ENCODE results near the gene IFI30.

IFI30 gene

GRCh38 chr19:18131841-18132596 lies 41.6 kb upstream of the IFI30 start:
- peaks cover 4 to 58% (median 38%) of the 10 kb centered on the region in 4 experiments for H3K36me3 ChIP-seq (ENCODE audit: control insufficient read depth in 4 of 4, insufficient read depth in 4 of 4, low read length in 3 of 4)
- POLR2A ChIA-PET = no interaction called here
- no peak for DNase-seq

GRCh38 chr19:18135712-18136584 lies 37.7 kb upstream of the IFI30 start:
- Histone ChIP-seq H3K4me1 (ENCODE audit: control extremely low read depth in 1 of 4, control insufficient read depth in 4 of 4, insufficient read depth in 4 of 4, low read length in 3 of 4) (peaks cover 0 to 4% (median 0%) of the 10 kb centered on the region in 4 experiments), H3K4me3 (ENCODE audit: control insufficient read depth in 1 of 7, extremely low read depth in 1 of 7, insufficient read depth in 4 of 7, low read depth in 2 of 7, low read length in 6 of 7) (no peak overlapping the region), H3K9me3 (ENCODE audit: control extremely low read depth in 1 of 5, control insufficient read depth in 4 of 5, insufficient read depth in 2 of 5, low read depth in 1 of 5, low read length in 4 of 5) (no peaks in the 10 kb centered on the region), H3K27me3 (replicated peaks in 2 of 5; ENCODE audit: control insufficient read depth in 4 of 5, insufficient read depth in 5 of 5, low read length in 4 of 5) (no peaks in the 10 kb centered on the region), H3K27ac (ENCODE audit: insufficient read depth in 1 of 2, low read depth in 1 of 2, low read length in 2 of 2, poor library complexity in 1 of 2, severe bottlenecking in 2 of 2) (no peak overlapping the region), H3K36me3 (ENCODE audit: control insufficient read depth in 4 of 4, insufficient read depth in 4 of 4, low read length in 3 of 4) (peaks cover 4 to 48% (median 36%) of the 10 kb centered on the region in 4 experiments)
- WGBS (ENCODE audit: insufficient coverage) = 97% methylated on average over 16 of the region's 18 CpGs
- CTCF ChIA-PET = interaction anchor here (3.3 kb wide), 1 partner anchor 10 kb away, joined by 11 read pairs; no protein-coding TSS in a partner anchor
- POLR2A ChIA-PET = no interaction called here
- DNase-seq = no peak

More at GRCh38 chr19:18131841-18132596, 41.6 kb upstream of the IFI30 start:
- CTCF ChIA-PET = interaction anchor here (0.6 to 1.4 kb wide), 3 partner anchors 13 to 18 kb away, joined by 3 to 5 read pairs (median 4); no protein-coding TSS in a partner anchor
- Histone ChIP-seq H3K27me3 (replicated peaks in 2 of 5; ENCODE audit: control insufficient read depth in 4 of 5, insufficient read depth in 5 of 5, low read length in 4 of 5) (no peaks in the 10 kb centered on the region), H3K4me3 (ENCODE audit: control insufficient read depth in 1 of 7, extremely low read depth in 1 of 7, insufficient read depth in 4 of 7, low read depth in 2 of 7, low read length in 6 of 7) (no peak overlapping the region), H3K27ac (ENCODE audit: insufficient read depth in 1 of 2, low read depth in 1 of 2, low read length in 2 of 2, poor library complexity in 1 of 2, severe bottlenecking in 2 of 2) (no peak overlapping the region), H3K4me1 (ENCODE audit: control extremely low read depth in 1 of 4, control insufficient read depth in 4 of 4, insufficient read depth in 4 of 4, low read length in 3 of 4) (no peaks in the 10 kb centered on the region), H3K9me3 (ENCODE audit: control extremely low read depth in 1 of 5, control insufficient read depth in 4 of 5, insufficient read depth in 2 of 5, low read depth in 1 of 5, low read length in 4 of 5) (no peaks in the 10 kb centered on the region)
- 93% methylated on average over 30 of the region's 31 CpGs for WGBS (ENCODE audit: insufficient coverage)

- Histone ChIP-seq H3K36me3 (ENCODE audit: control insufficient read depth in 4 of 4, insufficient read depth in 4 of 4, low read length in 3 of 4) (peaks cover 2 to 51% (median 37%) of the 10 kb centered on the region in 4 experiments), H3K27ac (ENCODE audit: insufficient read depth in 1 of 2, low read depth in 1 of 2, low read length in 2 of 2, poor library complexity in 1 of 2, severe bottlenecking in 2 of 2) (no peak overlapping the region), H3K27me3 (replicated peaks in 2 of 5; ENCODE audit: control insufficient read depth in 4 of 5, insufficient read depth in 5 of 5, low read length in 4 of 5) (no peaks in the 10 kb centered on the region), H3K4me1 (ENCODE audit: control extremely low read depth in 1 of 4, control insufficient read depth in 4 of 4, insufficient read depth in 4 of 4, low read length in 3 of 4) (peaks cover 0 to 4% (median 0%) of the 10 kb centered on the region in 4 experiments), H3K4me3 (ENCODE audit: control insufficient read depth in 1 of 7, extremely low read depth in 1 of 7, insufficient read depth in 4 of 7, low read depth in 2 of 7, low read length in 6 of 7) (no peak overlapping the region), H3K9me3 (ENCODE audit: control extremely low read depth in 1 of 5, control insufficient read depth in 4 of 5, insufficient read depth in 2 of 5, low read depth in 1 of 5, low read length in 4 of 5) (no peaks in the 10 kb centered on the region)
- no peak for DNase-seq
- POLR2A ChIA-PET = interaction anchor here (0.6 kb wide), 1 partner anchor 86 kb away, joined by 5 read pairs; no protein-coding TSS in a partner anchor
- 94% methylated on average over 11 of the region's 11 CpGs for WGBS (ENCODE audit: insufficient coverage)
- CTCF ChIA-PET = interaction anchor here (1.0 to 3.3 kb wide), 2 partner anchors 9 to 24 kb away, joined by 3 to 11 read pairs; no protein-coding TSS in a partner anchor
Measured at GRCh38 chr19:18137242-18137641, 36.4 kb upstream of the IFI30 start.

- ChIA-PET POLR2A (interaction anchor here (0.6 kb wide), 1 partner anchor 85 kb away, joined by 5 read pairs; no protein-coding TSS in a partner anchor), CTCF (interaction anchor here (0.6 to 3.3 kb wide), 4 partner anchors 8 to 64 kb away, joined by 3 to 11 read pairs (median 4); no protein-coding TSS in a partner anchor)
- H3K27me3 ChIP-seq (replicated peaks in 2 of 5; ENCODE audit: control insufficient read depth in 4 of 5, insufficient read depth in 5 of 5, low read length in 4 of 5) = no peaks in the 10 kb centered on the region
- no peak overlapping the region for H3K4me3 ChIP-seq (ENCODE audit: control insufficient read depth in 1 of 7, extremely low read depth in 1 of 7, insufficient read depth in 4 of 7, low read depth in 2 of 7, low read length in 6 of 7)
- DNase-seq = no peak
- H3K9me3 ChIP-seq (ENCODE audit: control extremely low read depth in 1 of 5, control insufficient read depth in 4 of 5, insufficient read depth in 2 of 5, low read depth in 1 of 5, low read length in 4 of 5) = no peaks in the 10 kb centered on the region
- peaks cover 2 to 46% (median 35%) of the 10 kb centered on the region in 4 experiments for H3K36me3 ChIP-seq (ENCODE audit: control insufficient read depth in 4 of 4, insufficient read depth in 4 of 4, low read length in 3 of 4)
- WGBS (ENCODE audit: insufficient coverage) = 93% methylated on average over 8 of the region's 9 CpGs
- peaks cover 0 to 4% (median 0%) of the 10 kb centered on the region in 4 experiments for H3K4me1 ChIP-seq (ENCODE audit: control extremely low read depth in 1 of 4, control insufficient read depth in 4 of 4, insufficient read depth in 4 of 4, low read length in 3 of 4)
- no peak overlapping the region for H3K27ac ChIP-seq (ENCODE audit: insufficient read depth in 1 of 2, low read depth in 1 of 2, low read length in 2 of 2, poor library complexity in 1 of 2, severe bottlenecking in 2 of 2)
Measured at GRCh38 chr19:18137657-18138339, 35.8 kb upstream of the IFI30 start.

- WGBS (ENCODE audit: insufficient coverage) = no CpG with 5 or more reads among the region's 1 CpG
- POLR2A ChIA-PET = no interaction called here
- Histone ChIP-seq H3K36me3 (ENCODE audit: control insufficient read depth in 4 of 4, insufficient read depth in 4 of 4, low read length in 3 of 4) (peaks cover 9 to 54% (median 43%) of the 10 kb centered on the region in 4 experiments), H3K27ac (ENCODE audit: insufficient read depth in 1 of 2, low read depth in 1 of 2, low read length in 2 of 2, poor library complexity in 1 of 2, severe bottlenecking in 2 of 2) (no peak overlapping the region), H3K4me3 (ENCODE audit: control insufficient read depth in 1 of 7, extremely low read depth in 1 of 7, insufficient read depth in 4 of 7, low read depth in 2 of 7, low read length in 6 of 7) (no peak overlapping the region), H3K27me3 (replicated peaks in 2 of 5; ENCODE audit: control insufficient read depth in 4 of 5, insufficient read depth in 5 of 5, low read length in 4 of 5) (no peaks in the 10 kb centered on the region), H3K4me1 (ENCODE audit: control extremely low read depth in 1 of 4, control insufficient read depth in 4 of 4, insufficient read depth in 4 of 4, low read length in 3 of 4) (peaks cover 0 to 4% (median 0%) of the 10 kb centered on the region in 4 experiments), H3K9me3 (ENCODE audit: control extremely low read depth in 1 of 5, control insufficient read depth in 4 of 5, insufficient read depth in 2 of 5, low read depth in 1 of 5, low read length in 4 of 5) (no peaks in the 10 kb centered on the region)
- CTCF ChIA-PET = no interaction called here
- DNase-seq = no peak
Measured at GRCh38 chr19:18140473-18140872, 33.1 kb upstream of the IFI30 start.

- Histone ChIP-seq H3K4me3 (ENCODE audit: control insufficient read depth in 1 of 7, extremely low read depth in 1 of 7, insufficient read depth in 4 of 7, low read depth in 2 of 7, low read length in 6 of 7) (no peak overlapping the region), H3K27ac (ENCODE audit: insufficient read depth in 1 of 2, low read depth in 1 of 2, low read length in 2 of 2, poor library complexity in 1 of 2, severe bottlenecking in 2 of 2) (no peak overlapping the region), H3K36me3 (ENCODE audit: control insufficient read depth in 4 of 4, insufficient read depth in 4 of 4, low read length in 3 of 4) (peaks cover 14 to 54% (median 45%) of the 10 kb centered on the region in 4 experiments), H3K9me3 (ENCODE audit: control extremely low read depth in 1 of 5, control insufficient read depth in 4 of 5, insufficient read depth in 2 of 5, low read depth in 1 of 5, low read length in 4 of 5) (no peaks in the 10 kb centered on the region), H3K27me3 (replicated peaks in 2 of 5; ENCODE audit: control insufficient read depth in 4 of 5, insufficient read depth in 5 of 5, low read length in 4 of 5) (no peaks in the 10 kb centered on the region), H3K4me1 (ENCODE audit: control extremely low read depth in 1 of 4, control insufficient read depth in 4 of 4, insufficient read depth in 4 of 4, low read length in 3 of 4) (peaks cover 0 to 4% (median 0%) of the 10 kb centered on the region in 4 experiments)
- CTCF ChIA-PET = interaction anchor here (1.2 to 1.7 kb wide), 2 partner anchors 11 to 13 kb away, joined by 4 to 8 read pairs; partner anchors contain the start of gene PIK3R2
- 100% methylated on average over 3 of the region's 6 CpGs for WGBS (ENCODE audit: insufficient coverage)
- no peak for DNase-seq
- POLR2A ChIA-PET = no interaction called here
Measured at GRCh38 chr19:18141031-18141430, 32.6 kb upstream of the IFI30 start.

Measured in common myeloid progenitor, CD34-positive (primary cell).